HepG2 (cell line): ENCODE measurements around the gene DSTN. TPM values are rescaled to one million over a fixed set of nuclear protein-coding genes. Genes with fewer than 3 reads are reported as not detected.

ENCODE experiments used
- ARHGAP35 ChIP-seq: sonication (generic); formaldehyde crosslinking; IDR thresholded peaks from 2 replicates; pipeline ENCODE4 v1.9.0; 2022; ENCODE audit warnings: mild to moderate bottlenecking, inconsistent platforms, moderate library complexity, missing genetic modification reagents, borderline replicate concordance
- DPF2 ChIP-seq: sonication (generic); formaldehyde crosslinking; IDR thresholded peaks from 2 replicates; pipeline ENCODE4 v1.4.0; 2020; ENCODE audit warnings: mild to moderate bottlenecking, low read depth, missing genetic modification reagents, borderline replicate concordance
- ETS1 ChIP-seq: sonication (generic); formaldehyde crosslinking; IDR thresholded peaks from 2 replicates; pipeline ENCODE4 v1.4.0; 2020; ENCODE audit warnings: missing genetic modification reagents
- FOXO4 ChIP-seq: sonication (generic); formaldehyde crosslinking; conservative IDR thresholded peaks from 2 replicates; pipeline ENCODE4 v1.8.1; 2023; ENCODE audit warnings: missing genetic modification reagents
- HNF1B ChIP-seq: sonication (generic); formaldehyde crosslinking; IDR thresholded peaks from 2 replicates; pipeline ENCODE4 v1.5.1; 2020; ENCODE audit warnings: mild to moderate bottlenecking, moderate library complexity, missing genetic modification reagents
- HOXA9 ChIP-seq: sonication (generic); formaldehyde crosslinking; IDR thresholded peaks from 2 replicates; pipeline ENCODE4 v1.8.1; 2022; ENCODE audit warnings: missing genetic modification reagents, mild to moderate bottlenecking, moderate library complexity, borderline replicate concordance
- IRX3 ChIP-seq: sonication (generic); formaldehyde crosslinking; IDR thresholded peaks from 2 replicates; pipeline ENCODE4 v1.8.1; 2023; ENCODE audit warnings: mild to moderate bottlenecking, low read depth, missing genetic modification reagents, borderline replicate concordance
- PHB2 ChIP-seq: fragments of 450-650 bp; IDR thresholded peaks from 2 replicates; pipeline ENCODE4 v1.6.1; 2018; ENCODE audit not compliant: partially characterized antibody
- SRSF9 ChIP-seq: fragments of 200-400 bp; formaldehyde crosslinking; IDR thresholded peaks from 2 replicates; pipeline ENCODE4 v1.6.1; 2018; ENCODE audit warnings: borderline replicate concordance, mild to moderate bottlenecking, low read depth, low read length; ENCODE audit not compliant: insufficient read depth, poor library complexity, severe bottlenecking
- TARDBP ChIP-seq: sonication (generic); formaldehyde crosslinking; IDR thresholded peaks from 2 replicates; pipeline ENCODE4 v1.8.0; 2022; ENCODE audit warnings: mild to moderate bottlenecking, missing genetic modification reagents
- THAP9 ChIP-seq: sonication (generic); formaldehyde crosslinking; IDR thresholded peaks from 2 replicates; pipeline ENCODE4; 2020; ENCODE audit warnings: missing genetic modification reagents, mild to moderate bottlenecking, borderline replicate concordance
- THYN1 ChIP-seq: sonication (generic); formaldehyde crosslinking; IDR thresholded peaks from 2 replicates; pipeline ENCODE4 v1.8.1; 2023; ENCODE audit warnings: low read depth, mild to moderate bottlenecking, moderate library complexity, missing genetic modification reagents, borderline replicate concordance
- TRIM24 ChIP-seq: sonication (generic); formaldehyde crosslinking; IDR thresholded peaks from 2 replicates; pipeline ENCODE4 v1.8.0; 2022; ENCODE audit warnings: mild to moderate bottlenecking, missing genetic modification reagents
- ZSCAN5A ChIP-seq: sonication (generic); formaldehyde crosslinking; IDR thresholded peaks from 2 replicates; pipeline ENCODE4 v1.8.0; 2022; ENCODE audit warnings: mild to moderate bottlenecking, missing genetic modification reagents, borderline replicate concordance
- ZXDC ChIP-seq: sonication (generic); formaldehyde crosslinking; IDR thresholded peaks from 2 replicates; pipeline ENCODE4 v1.5.0; 2020; ENCODE audit warnings: mild to moderate bottlenecking, missing genetic modification reagents
- polyA plus RNA-seq, 8 experiments: library from polyadenylated mRNA; depleted of rRNA in 3 of 8; stranded (reverse) in 7 of 8; unstranded in 1 of 8; fragments of >200 nt; fragmentation: Illumina TruSeq in 4 of 8; extraction: Trizol in 4 of 8; gene quantifications; 2 replicates each; pipeline versions ENCODE4 v1.2.1 to v1.2.3, GENCODE V29; 2011 to 2016; ENCODE audit warnings: low read depth in 4 of 8, missing spikeins in 1 of 8, mixed read lengths in 1 of 8; ENCODE audit not compliant: insufficient read depth in 1 of 8
- total RNA-seq, 5 experiments: library from RNA; depleted of rRNA; stranded (reverse); fragments of >200 nt; fragmentation: Illumina TruSeq; extraction: Trizol; gene quantifications; 2 replicates each; pipeline ENCODE4 v1.2.3, GENCODE V29; 2016; ENCODE audit warnings: low read depth in 1 of 5

DSTN gene
- total and polyA plus RNA-seq, 2 of the 13 experiments (the other 11 are each of a cell fraction or from before 2014, with no cell fraction given): 27.6 to 106 TPM

GRCh38 chr20:17569616-17570346, at the start of gene DSTN (continued):
- TF ChIP-seq ARHGAP35 (CRISPR knock-in tag) (peak; percentile 96; the same call in 1 of the 2 replicates), TARDBP (CRISPR knock-in tag) (no peak; the same call in 1 of the 2 replicates), THYN1 (CRISPR knock-in tag) (no peak), PHB2 (no peak), ETS1 (CRISPR knock-in tag) (no peak), FOXO4 (CRISPR knock-in tag) (no peak), DPF2 (no peak), ZSCAN5A (CRISPR knock-in tag) (no peak), HNF1B (CRISPR knock-in tag) (peak; percentile 61), ZXDC (peak; percentile 20; the same call in 1 of the 2 replicates), HOXA9 (CRISPR knock-in tag) (no peak), SRSF9 (no peak), TRIM24 (no peak), THAP9 (peak; percentile 37; the same call in 1 of the 2 replicates), IRX3 (CRISPR knock-in tag) (no peak)
